Common myeloid progenitor, CD34-positive (primary cell): ENCODE measurements around the gene FBXL16.

Experiments used
- CTCF ChIA-PET: fragments of 350-600 bp; sonication (Branson Sonifier 250); formaldehyde crosslinking; loops from one replicate; lab custom pipeline; 2021; ENCODE audit warnings: antibody characterized with exemption; lab: Charles Lee
- POLR2A ChIA-PET: fragments of 350-600 bp; sonication (Branson Sonifier 250); formaldehyde crosslinking; loops from one replicate; lab custom pipeline; 2021; ENCODE audit warnings: antibody characterized with exemption; lab: Charles Lee
- DNase-seq, 3 donors: peaks; one replicate each; pipeline versions ENCODE4 v3.0.0 to v3.0.0-alpha.2; 2013
- H3K27ac ChIP-seq, 2 experiments: 1 replicate in 1 of 2; 2 replicates in 1 of 2; pipeline ENCODE4 v1.7.0; 2013; ENCODE audit warnings: inconsistent platforms in 2 of 2, low read length in 2 of 2, mild to moderate bottlenecking in 2 of 2, low read depth in 1 of 2, moderate library complexity in 1 of 2; ENCODE audit not compliant: severe bottlenecking in 2 of 2, insufficient read depth in 1 of 2, poor library complexity in 1 of 2
- H3K27me3 ChIP-seq, 5 experiments: replicated peaks in 2 of 5; 1 replicate in 3 of 5; 2 replicates in 2 of 5; pipeline versions ENCODE4 v1.6.1 to v1.7.0; 2013; ENCODE audit warnings: low read length in 4 of 5, mild to moderate bottlenecking in 2 of 5, moderate library complexity in 2 of 5, inconsistent platforms in 1 of 5; ENCODE audit not compliant: insufficient read depth in 5 of 5, control insufficient read depth in 4 of 5
- H3K36me3 ChIP-seq, 4 experiments: 1 replicate in 2 of 4; 2 replicates in 2 of 4; pipeline versions ENCODE4 v1.6.1 to v1.7.0; 2013; ENCODE audit warnings: low read length in 3 of 4, control low read depth in 1 of 4, mild to moderate bottlenecking in 1 of 4; ENCODE audit not compliant: control insufficient read depth in 4 of 4, insufficient read depth in 4 of 4
- H3K4me1 ChIP-seq, 4 experiments: 1 replicate in 3 of 4; 2 replicates in 1 of 4; pipeline versions ENCODE4 v1.6.1 to v1.7.1; 2013; ENCODE audit warnings: low read length in 3 of 4, mild to moderate bottlenecking in 3 of 4, control low read depth in 1 of 4, inconsistent platforms in 1 of 4, moderate library complexity in 1 of 4; ENCODE audit not compliant: control insufficient read depth in 4 of 4, insufficient read depth in 4 of 4; ENCODE audit errors: control extremely low read depth in 1 of 4
- H3K4me3 ChIP-seq, 7 experiments: 1 replicate in 4 of 7; 2 replicates in 3 of 7; pipeline versions ENCODE4 v1.5.1 to v1.7.0; 2013; ENCODE audit warnings: mild to moderate bottlenecking in 7 of 7, low read length in 6 of 7, moderate library complexity in 6 of 7, inconsistent platforms in 2 of 7, low read depth in 2 of 7, control low read depth in 1 of 7; ENCODE audit not compliant: insufficient read depth in 4 of 7, control insufficient read depth in 1 of 7; ENCODE audit errors: extremely low read depth in 1 of 7
- H3K9me3 ChIP-seq, 5 experiments: 1 replicate in 4 of 5; 2 replicates in 1 of 5; pipeline versions ENCODE4 v1.6.1 to v1.7.1; 2013; ENCODE audit warnings: low read length in 4 of 5, mild to moderate bottlenecking in 2 of 5, inconsistent platforms in 1 of 5, low read depth in 1 of 5, moderate library complexity in 1 of 5; ENCODE audit not compliant: control insufficient read depth in 4 of 5, insufficient read depth in 2 of 5; ENCODE audit errors: control extremely low read depth in 1 of 5
- WGBS: methylation state at CpG from one replicate; pipeline ENCODE4 v1.1.5; 2013; ENCODE audit not compliant: insufficient coverage; 5-methylcytosine and 5-hydroxymethylcytosine counted together

The FBXL16 gene

DNA sequence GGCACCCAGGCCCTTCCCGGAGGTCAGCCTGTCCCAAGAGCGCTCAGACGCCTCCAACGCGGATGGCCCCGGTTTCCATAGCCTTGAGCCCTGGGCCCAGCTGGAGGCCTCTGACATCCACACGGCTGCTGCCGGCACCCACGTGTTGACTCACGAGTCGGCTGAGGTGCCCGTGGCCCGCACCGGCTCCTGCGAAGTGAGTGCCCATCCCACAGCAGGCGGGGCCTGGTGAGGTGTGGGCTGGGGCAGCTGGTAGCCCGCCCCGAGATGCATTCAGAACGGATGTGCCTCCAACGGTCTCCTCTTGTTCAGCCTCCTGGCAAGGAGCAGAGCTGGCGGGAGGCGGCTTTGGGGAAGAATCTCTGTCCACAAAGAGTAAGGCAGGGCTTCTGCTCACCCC, 53.8 kb downstream of the FBXL16 start:
- H3K36me3 ChIP-seq, result peaks cover 0 to 54% (median 11%) of the 10 kb centered on the region in 4 experiments
- H3K9me3 ChIP-seq, result no peaks in the 10 kb centered on the region
- no peak for DNase-seq
- no peak overlapping the region for H3K4me3 ChIP-seq
- H3K4me1 ChIP-seq, result peaks cover 0 to 31% (median 30%) of the 10 kb centered on the region in 4 experiments
- ChIA-PET POLR2A (no interaction called here), CTCF (interaction anchor here (1.5 to 3.1 kb wide), 3 partner anchors 7 to 52 kb away, joined by 4 to 16 read pairs (median 5); partner anchors contain the start of gene STUB1)
- no peak overlapping the region for H3K27ac ChIP-seq
- WGBS, result 96% methylated on average over 22 of the region's 22 CpGs
- no peaks in the 10 kb centered on the region for H3K27me3 ChIP-seq

DNA sequence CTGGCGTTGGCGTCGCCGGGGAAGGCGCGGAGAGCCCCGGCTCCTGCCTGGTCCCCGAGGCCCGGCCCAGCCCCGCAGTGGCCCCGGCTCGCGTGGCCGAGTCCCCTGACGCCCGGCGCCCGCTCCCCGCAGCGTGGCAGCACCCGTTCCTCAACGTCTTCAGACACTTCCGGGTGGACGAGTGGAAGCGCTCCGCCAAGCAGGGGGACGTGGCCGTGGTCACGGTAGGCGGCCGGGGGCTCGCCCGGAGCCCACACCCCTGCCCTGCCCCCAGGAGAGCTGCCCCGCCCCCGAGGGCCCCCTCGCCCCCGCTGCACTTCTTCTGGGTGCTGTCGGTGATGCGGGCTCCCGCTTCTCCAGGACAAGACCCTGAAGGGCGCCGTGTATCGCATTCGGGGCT, 56.0 kb downstream of the FBXL16 start:
- DNase-seq, result peak in 1 of 3 donors; percentile 14
- Histone ChIP-seq H3K36me3 (peaks cover 0 to 46% (median 6%) of the 10 kb centered on the region in 4 experiments), H3K27ac (peak overlapping the region in 1 of 2 experiments; percentile 88), H3K27me3 (no peaks in the 10 kb centered on the region), H3K9me3 (no peaks in the 10 kb centered on the region), H3K4me3 (peak overlapping the region; percentile 35 to 81 (median 73)), H3K4me1 (peaks cover 0 to 31% (median 30%) of the 10 kb centered on the region in 4 experiments)
- 4% methylated on average over 38 of the region's 44 CpGs for WGBS
- ChIA-PET CTCF (interaction anchor here (0.9 to 3.1 kb wide), 3 partner anchors 10 to 18 kb away, joined by 3 to 16 read pairs (median 5); partner anchors contain the start of genes METTL26 and RHOT2), POLR2A (interaction anchor here (0.7 kb wide), 1 partner anchor 41 kb away, joined by 4 read pairs; the partner anchor contains the start of gene WDR24)

DNA sequence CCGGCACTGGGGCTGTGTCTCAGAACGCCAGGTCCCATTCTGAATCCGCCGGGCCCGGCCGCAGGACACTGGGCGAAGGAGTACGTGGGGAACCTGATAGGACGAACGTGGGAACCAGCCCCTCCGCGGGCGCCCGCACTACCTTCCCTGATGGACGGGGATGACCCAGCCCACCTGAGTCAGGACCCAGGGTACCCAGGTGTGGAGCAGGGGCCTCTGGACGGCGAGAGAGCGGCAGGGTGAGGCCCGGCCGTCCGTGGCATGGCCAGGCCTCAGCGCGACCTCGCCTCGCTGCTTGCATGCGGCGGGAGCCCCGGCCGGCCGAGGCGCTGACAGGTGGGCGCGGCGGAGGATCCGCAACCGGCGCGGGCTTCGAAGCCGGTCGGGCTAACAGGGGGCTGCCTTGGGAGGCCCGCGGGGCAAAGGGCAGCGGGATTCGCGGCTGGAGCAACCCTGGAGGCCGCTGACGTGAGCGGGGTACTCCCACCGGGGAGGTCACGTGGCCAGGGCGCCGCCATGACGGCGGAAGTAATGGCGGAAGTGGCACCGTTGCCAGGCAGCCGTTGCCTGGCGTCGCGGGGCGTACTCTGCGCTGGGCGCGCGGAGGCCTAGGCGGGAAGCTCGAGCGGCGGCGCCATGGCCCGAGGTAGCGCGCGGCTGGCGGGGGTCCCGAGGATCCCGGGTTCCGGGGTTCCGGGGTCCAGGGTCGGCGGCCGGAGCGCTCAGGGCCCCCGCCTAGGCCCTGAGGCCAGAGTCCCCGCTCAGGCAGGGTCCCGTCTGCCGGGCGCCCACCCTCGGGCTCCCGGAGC, 56.6 kb downstream of the FBXL16 start, which contains the start of gene WDR90:
TSS of gene WDR90 (plus strand) at position 585 of the 809 bp plus-strand sequence. CDS start at position 637, 52 bp downstream.
- H3K27me3 ChIP-seq, result no peaks in the 10 kb centered on the region
- peaks cover 0 to 31% (median 30%) of the 10 kb centered on the region in 4 experiments for H3K4me1 ChIP-seq
- H3K9me3 ChIP-seq, result no peaks in the 10 kb centered on the region
- H3K36me3 ChIP-seq, result peaks cover 0 to 44% (median 6%) of the 10 kb centered on the region in 4 experiments
- CTCF ChIA-PET, result interaction anchor here (0.9 to 3.1 kb wide), 5 partner anchors 10 to 44 kb away, joined by 3 to 16 read pairs (median 3); partner anchors contain the start of genes METTL26 and RHOT2
- DNase-seq, result peak; percentile 89 to 94 (median 94)
- H3K4me3 ChIP-seq, result peak within 1 kb of the TSS; percentile 35 to 81 (median 73)
- POLR2A ChIA-PET, result interaction anchor here (0.7 kb wide), 1 partner anchor 41 kb away, joined by 4 read pairs; the partner anchor contains the start of gene WDR24
- peak within 1 kb of the TSS; percentile 79 to 88 for H3K27ac ChIP-seq
- WGBS, result 0% methylated on average over 82 of the region's 91 CpGs

DNA sequence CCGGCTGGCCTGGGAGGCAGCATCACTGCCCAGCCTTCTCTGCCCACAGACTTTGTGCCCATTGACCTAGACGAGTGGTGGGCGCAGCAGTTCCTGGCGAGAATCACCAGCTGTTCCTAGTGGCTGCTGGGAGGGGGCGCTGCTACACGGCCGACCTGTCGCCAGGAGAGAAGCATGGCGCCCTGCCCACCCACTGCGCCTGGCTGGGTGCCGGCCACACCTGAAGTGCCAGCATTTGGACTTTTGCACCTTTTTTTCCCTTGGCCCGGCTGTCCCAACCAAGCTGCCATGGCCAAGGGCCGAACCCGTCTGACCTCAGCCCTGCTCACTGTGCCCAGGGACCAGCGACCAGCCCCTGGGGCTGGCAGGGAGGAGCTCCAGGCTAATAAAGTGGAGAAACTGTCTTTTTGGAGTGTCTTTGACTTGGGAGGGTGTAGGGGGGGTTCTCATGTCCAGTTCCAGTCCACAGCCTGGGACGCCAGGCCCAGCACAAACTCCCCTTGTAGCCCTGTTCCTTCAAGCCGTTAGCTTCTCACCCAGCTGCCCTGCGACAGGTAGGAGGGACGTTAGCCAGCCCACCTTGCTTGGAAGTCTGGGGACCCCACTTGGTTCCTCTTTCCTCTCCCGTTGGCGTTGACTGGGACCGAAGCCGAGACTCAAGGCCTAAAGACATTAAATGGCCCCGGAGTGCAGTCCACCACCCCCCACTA, 57.4 kb downstream of the FBXL16 start:
- Histone ChIP-seq H3K9me3 (no peaks in the 10 kb centered on the region), H3K27me3 (no peaks in the 10 kb centered on the region), H3K4me1 (peaks cover 0 to 31% (median 31%) of the 10 kb centered on the region in 4 experiments), H3K4me3 (peak overlapping the region in 6 of 7 experiments; percentile 38 to 81 (median 74)), H3K27ac (peak overlapping the region; percentile 79 to 88), H3K36me3 (peaks cover 0 to 37% (median 5%) of the 10 kb centered on the region in 4 experiments)
- DNase-seq, result peak in 2 of 3 donors; percentile 47 to 56
- WGBS, result 46% methylated on average over 16 of the region's 24 CpGs
- ChIA-PET CTCF (interaction anchor here (0.9 to 2.0 kb wide), 4 partner anchors 12 to 71 kb away, joined by 3 to 5 read pairs (median 4); partner anchors contain the start of gene METTL26), POLR2A (interaction anchor here (0.7 kb wide), 1 partner anchor 1853 kb away, joined by 3 read pairs; no protein-coding TSS in a partner anchor)

DNA sequence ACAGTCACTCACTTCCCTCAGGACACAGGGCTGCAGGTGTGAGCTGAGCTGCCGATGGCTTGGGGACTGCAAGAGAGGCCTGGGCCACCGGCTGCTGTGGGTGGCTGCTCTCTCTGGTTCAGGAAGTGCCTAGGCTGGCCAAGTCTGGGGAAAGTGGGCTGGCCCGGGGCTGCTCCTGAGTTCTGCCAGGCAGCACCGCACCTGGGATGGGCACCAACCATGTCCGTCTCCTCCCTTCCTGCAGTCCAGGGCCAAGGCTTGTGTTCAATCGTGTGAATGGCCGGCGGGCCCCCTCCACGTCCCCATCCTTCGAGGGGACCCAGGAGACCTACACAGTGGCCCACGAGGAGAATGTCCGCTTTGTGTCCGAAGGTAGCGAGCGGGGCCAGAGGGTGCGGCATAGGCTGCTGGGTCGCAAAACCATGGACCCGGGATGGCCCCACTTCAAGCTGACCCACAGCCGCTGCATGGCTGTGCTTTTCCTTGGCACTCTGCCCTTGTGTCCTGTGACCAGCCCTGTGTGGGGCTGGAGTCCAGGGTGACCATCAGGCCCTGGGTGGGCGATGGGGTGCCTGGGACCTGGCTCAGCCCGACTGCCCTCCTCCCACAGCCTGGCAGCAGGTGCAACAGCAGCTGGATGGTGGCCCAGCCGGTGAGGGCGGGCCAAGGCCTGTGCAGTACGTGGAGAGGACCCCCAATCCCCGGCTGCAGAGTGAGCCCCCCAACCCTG, 58.3 kb downstream of the FBXL16 start:
- peaks cover 0 to 28% (median 2%) of the 10 kb centered on the region in 4 experiments for H3K36me3 ChIP-seq
- no peak for DNase-seq
- WGBS, result 94% methylated on average over 13 of the region's 25 CpGs
- H3K4me3 ChIP-seq, result no peak overlapping the region
- CTCF ChIA-PET, result interaction anchor here (1.2 to 1.5 kb wide), 2 partner anchors 42 to 70 kb away, joined by 3 to 5 read pairs; no protein-coding TSS in a partner anchor
- no peaks in the 10 kb centered on the region for H3K9me3 ChIP-seq
- no peaks in the 10 kb centered on the region for H3K27me3 ChIP-seq
- H3K27ac ChIP-seq, result no peak overlapping the region
- POLR2A ChIA-PET, result interaction anchor here (0.7 kb wide), 1 partner anchor 1854 kb away, joined by 3 read pairs; no protein-coding TSS in a partner anchor
- peaks cover 0 to 40% (median 39%) of the 10 kb centered on the region in 4 experiments for H3K4me1 ChIP-seq

DNA sequence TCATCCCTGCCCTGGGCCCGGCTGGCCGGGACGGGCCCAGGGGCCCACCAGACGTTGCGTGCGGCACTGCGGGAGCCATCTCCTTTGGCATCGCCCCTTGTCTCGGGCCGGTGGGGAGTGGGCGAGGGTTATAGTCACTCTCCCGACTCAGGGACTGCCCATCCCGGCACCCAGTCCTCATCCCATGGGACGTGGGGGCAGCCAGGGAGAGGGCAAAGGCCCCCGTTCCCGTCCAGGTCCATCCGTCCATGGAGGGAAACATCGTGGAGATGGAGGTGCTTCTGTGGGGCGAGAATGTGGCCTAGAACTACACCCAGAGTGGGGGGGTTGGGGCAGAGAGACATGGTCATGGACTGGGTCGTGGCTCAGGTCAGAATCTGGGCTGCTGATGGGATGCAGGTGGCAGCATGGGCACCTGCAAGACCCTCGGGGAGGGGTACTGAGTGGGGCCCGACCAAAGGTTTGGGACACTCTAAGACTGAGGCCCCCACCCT, 58.9 kb downstream of the FBXL16 start:
- Histone ChIP-seq H3K9me3 (no peaks in the 10 kb centered on the region), H3K36me3 (peaks cover 0 to 22% (median 0%) of the 10 kb centered on the region in 4 experiments), H3K27ac (no peak overlapping the region), H3K4me3 (no peak overlapping the region), H3K27me3 (no peaks in the 10 kb centered on the region), H3K4me1 (peaks cover 0 to 45% (median 41%) of the 10 kb centered on the region in 4 experiments)
- ChIA-PET POLR2A (no interaction called here), CTCF (interaction anchor here (1.5 kb wide), 1 partner anchor 70 kb away, joined by 5 read pairs; no protein-coding TSS in a partner anchor)
- DNase-seq, result no peak
- WGBS, result 95% methylated on average over 12 of the region's 22 CpGs
